Spleen (tissue), 11 donors: ENCODE measurements around the gene STAP2. TPM values are rescaled to one million over a fixed set of nuclear protein-coding genes. Genes with fewer than 3 reads are reported as not detected.
"Not testable (repeated sequence)": the region's sequence is repeated elsewhere in the genome, so short reads cannot be mapped to it uniquely, and the experiment has no call there.

Experiments
- DNase-seq: peaks from one replicate; pipeline ENCODE4 v3.0.0-alpha.2; 2020
- H3K27ac ChIP-seq, 8 donors: fragments of 200-600 bp; sonication (generic) in 7 of 8; 1 replicate in 4 of 8; 2 replicates in 4 of 8; pipeline versions ENCODE4 v1.5.0 to v1.8.0; 2016 to 2021; ENCODE audit warnings: inconsistent platforms in 4 of 8, mild to moderate bottlenecking in 4 of 8, moderate library complexity in 1 of 8
- H3K27me3 ChIP-seq, 7 donors: fragments of 200-600 bp; sonication (generic) in 6 of 7; replicated peaks in 1 of 7; 1 replicate in 4 of 7; 2 replicates in 3 of 7; pipeline versions ENCODE4 v1.5.0 to v1.8.0; 2016 to 2021; ENCODE audit warnings: inconsistent platforms in 3 of 7, mild to moderate bottlenecking in 1 of 7
- H3K36me3 ChIP-seq, 6 donors: fragments of 200-600 bp; sonication (generic) in 5 of 6; 1 replicate in 4 of 6; 2 replicates in 2 of 6; pipeline versions ENCODE4 v1.5.0 to v1.8.0; 2016 to 2021; ENCODE audit warnings: inconsistent platforms in 2 of 6
- H3K4me1 ChIP-seq, 6 donors: fragments of 200-600 bp; sonication (generic) in 5 of 6; 1 replicate in 3 of 6; 2 replicates in 3 of 6; pipeline versions ENCODE4 v1.5.0 to v1.8.0; 2016 to 2021; ENCODE audit warnings: inconsistent platforms in 3 of 6
- H3K4me3 ChIP-seq, 8 donors: fragments of 200-600 bp; sonication (generic) in 7 of 8; 1 replicate in 4 of 8; 2 replicates in 4 of 8; pipeline versions ENCODE4 v1.5.0 to v1.8.0; 2016 to 2021; ENCODE audit warnings: inconsistent platforms in 4 of 8, mild to moderate bottlenecking in 4 of 8, moderate library complexity in 2 of 8
- H3K9me3 ChIP-seq, 8 donors: fragments of 200-600 bp; sonication (generic) in 7 of 8; 1 replicate in 4 of 8; 2 replicates in 4 of 8; pipeline versions ENCODE4 v1.5.0 to v1.8.0; 2016 to 2021; ENCODE audit warnings: inconsistent platforms in 4 of 8
- CTCF ChIP-seq, 11 experiments: fragments of 200-600 bp in 7 of 11; fragments of 450-650 bp in 4 of 11; sonication (generic) in 4 of 11; IDR thresholded peaks in 8 of 11; conservative IDR thresholded peaks in 3 of 11; 1 replicate in 7 of 11; 2 replicates in 4 of 11; pipeline versions ENCODE4 v1.4.0 to v1.8.0; 2016 to 2021; ENCODE audit warnings: antibody characterized with exemption in 11 of 11, inconsistent platforms in 4 of 11, mild to moderate bottlenecking in 1 of 11
- POLR2A ChIP-seq, 3 donors: fragments of 450-650 bp; IDR thresholded peaks; one replicate each; pipeline ENCODE4 v1.5.1; 2017; ENCODE audit warnings: antibody characterized with exemption in 3 of 3, mild to moderate bottlenecking in 1 of 3
- POLR2AphosphoS5 ChIP-seq, 3 donors: sonication (generic); formaldehyde crosslinking; IDR thresholded peaks; one replicate each; pipeline ENCODE4 v1.5.1; 2017; ENCODE audit warnings: antibody characterized with exemption in 3 of 3
- WGBS, 5 donors: extraction: QIAGEN DNeasy Blood & Tissue Kit in 3 of 5; methylation state at CpG; one replicate each; pipeline versions ENCODE4 v1.1.5 to v1.1.7; 2013 to 2018; 5-methylcytosine and 5-hydroxymethylcytosine counted together
- intact Hi-C: fragments of 100-400 bp; cut with DNase I; formaldehyde crosslinking; loops from one replicate; pipeline ENCODE4 v1.15.0; 2023; ENCODE audit warnings: low total_unique reads
- polyA plus RNA-seq, 3 donors: library from polyadenylated mRNA; stranded (reverse); fragments of 200-250 nt; gene quantifications; one replicate each; pipeline ENCODE4 v1.2.1, GENCODE V29; 2013
- total RNA-seq, 7 donors: library from RNA; depleted of rRNA in 3 of 7; stranded (reverse); fragments of >200 nt in 3 of 7; fragmentation: NEBNext Ultra II Directional in 4 of 7; extraction: Animal tissue kit (Norgen Biotek cat#: 25700) in 4 of 7; gene quantifications; one replicate each; pipeline versions ENCODE4 v1.1.0 to v1.2.1, GENCODE V29; 2016 to 2021
- donor health status: healthy with polysubstance abuse.
- donor health status: DM: no; HTN: no; CAD: no; lungs with moderate emphysema.
- donor health status: DM: no; HTN: no; CAD: no.
- donor health status: Bipolar disorder and iron deficiency.
- donor health status: healthy.
- donor health status: DM: no; HTN: no; CAD: no.
- donor health status: DM: yes; HTN: yes; CAD: no.

The STAP2 gene
- total and polyA plus RNA-seq, 10 donors, result 0.79 to 5.1 (median 2.1) TPM; not detected in 1

- H3K27ac ChIP-seq, result no peak overlapping the region
- peaks cover 0 to 2% (median 0%) of the 10 kb centered on the region in 8 donors for H3K9me3 ChIP-seq
- TF ChIP-seq CTCF (IDR thresholded peaks at IDR 0.05 in 8 of 11, conservative IDR thresholded peaks at IDR 0.05 in 3 of 11) (no peak), POLR2AphosphoS5 (IDR thresholded peaks at IDR 0.05) (no peak), POLR2A (IDR thresholded peaks at IDR 0.05) (no peak)
- H3K4me3 ChIP-seq, result no peak overlapping the region
- H3K36me3 ChIP-seq, result peaks cover 0 to 11% (median 3%) of the 10 kb centered on the region in 6 donors
- DNase-seq, result no peak
- WGBS, 5 donors, result 52 to 73% (median 61%) methylated on average over 16 of the region's 16 CpGs
- intact Hi-C loops, result no loop called here
- peaks cover 14 to 54% (median 45%) of the 10 kb centered on the region in 7 donors for H3K27me3 ChIP-seq
- peaks cover 11 to 24% (median 16%) of the 10 kb centered on the region in 6 donors for H3K4me1 ChIP-seq
Observed at GRCh38 chr19:4277191-4277696, 61.4 kb downstream of the STAP2 start.

GRCh38 chr19:4274321-4274686, 64.3 kb downstream of the STAP2 start:
- 64 to 77% (median 73%) methylated on average over 6 of the region's 6 CpGs for WGBS, 5 donors
- H3K27ac ChIP-seq, H3K4me3 ChIP-seq, H3K9me3 ChIP-seq, intact Hi-C loops, DNase-seq: not testable (repeated sequence)
- peaks cover 4 to 24% (median 15%) of the 10 kb centered on the region in 7 donors for H3K27me3 ChIP-seq
- peaks cover 4 to 12% (median 9%) of the 10 kb centered on the region in 6 donors for H3K4me1 ChIP-seq
- H3K36me3 ChIP-seq, result peaks cover 0 to 40% (median 23%) of the 10 kb centered on the region in 6 donors

Other genes with a start within 250 kb of the STAP2 start
- 100 to 1,000 TPM in 5 of 7 donors, 10 to 100 TPM in 2; 95.3 to 131 (median 101) TPM for gene MAP2K2, start 214.7 kb downstream of the STAP2 start, total RNA-seq
- 100 to 1,000 TPM; 117 to 165 (median 160) TPM for gene MAP2K2, start 214.7 kb downstream of the STAP2 start, polyA plus RNA-seq
- 1 to 10 TPM in 1 of 7 donors, under 1 TPM in 2, not detected in 4; 0.19 to 1.1 (median 0.37) TPM for gene CREB3L3, start 185.2 kb downstream of the STAP2 start, total RNA-seq
- gene CREB3L3, start 185.2 kb downstream of the STAP2 start, polyA plus RNA-seq, result under 1 TPM in 1 of 3 donors, not detected in 2; 0.07 TPM
- gene SIRT6, start 156.3 kb downstream of the STAP2 start, total RNA-seq, result 10 to 100 TPM; 15.9 to 39.8 (median 27.7) TPM
- gene SIRT6, start 156.3 kb downstream of the STAP2 start, polyA plus RNA-seq, result 10 to 100 TPM; 23.1 to 37.5 (median 35.6) TPM
- 1 to 10 TPM in 3 of 7 donors, under 1 TPM in 4; 0.67 to 2.2 (median 0.97) TPM for gene ANKRD24, start 156.1 kb downstream of the STAP2 start, total RNA-seq
- gene ANKRD24, start 156.1 kb downstream of the STAP2 start, polyA plus RNA-seq, result 1 to 10 TPM in 1 of 3 donors, under 1 TPM in 2; 0.70 to 1.4 (median 0.80) TPM
- gene EBI3, start 109.3 kb downstream of the STAP2 start, total RNA-seq, result 10 to 100 TPM; 16.2 to 60.6 (median 38.1) TPM
- gene EBI3, start 109.3 kb downstream of the STAP2 start, polyA plus RNA-seq, result 10 to 100 TPM; 15.0 to 32.9 (median 27.5) TPM
- gene YJU2, start 91.7 kb downstream of the STAP2 start, total RNA-seq, result 10 to 100 TPM; 17.4 to 23.3 (median 21.2) TPM
- gene YJU2, start 91.7 kb downstream of the STAP2 start, polyA plus RNA-seq, result 10 to 100 TPM; 27.0 to 34.0 (median 27.5) TPM
- gene SHD, start 59.6 kb downstream of the STAP2 start, total RNA-seq, result 1 to 10 TPM in 2 of 7 donors, not detected in 5; 1.2 to 3.9 TPM
- under 1 TPM in 2 of 3 donors, not detected in 1; 0.05 to 0.41 TPM for gene SHD, start 59.6 kb downstream of the STAP2 start, polyA plus RNA-seq
- 1 to 10 TPM; 1.6 to 5.0 (median 3.8) TPM for gene TMIGD2, start 36.4 kb downstream of the STAP2 start, total RNA-seq
- 1 to 10 TPM; 3.1 to 6.1 (median 4.5) TPM for gene TMIGD2, start 36.4 kb downstream of the STAP2 start, polyA plus RNA-seq
- 1 to 10 TPM in 6 of 7 donors, under 1 TPM in 1; 0.80 to 6.6 (median 2.0) TPM for gene FSD1, start 34.2 kb downstream of the STAP2 start, total RNA-seq
- gene FSD1, start 34.2 kb downstream of the STAP2 start, polyA plus RNA-seq, result 1 to 10 TPM; 2.3 to 3.0 (median 2.5) TPM
- 10 to 100 TPM in 4 of 7 donors, 1 to 10 TPM in 3; 6.4 to 24.2 (median 13.8) TPM for gene MPND, start 4.7 kb upstream of the STAP2 start, total RNA-seq
- gene MPND, start 4.7 kb upstream of the STAP2 start, polyA plus RNA-seq, result 10 to 100 TPM; 17.1 to 24.0 (median 17.9) TPM
- gene SH3GL1, start 61.7 kb upstream of the STAP2 start, total RNA-seq, result 10 to 100 TPM; 37.2 to 77.4 (median 66.2) TPM
- 10 to 100 TPM; 26.1 to 44.0 (median 31.3) TPM for gene SH3GL1, start 61.7 kb upstream of the STAP2 start, polyA plus RNA-seq
- 10 to 100 TPM in 5 of 7 donors, 1 to 10 TPM in 2; 9.4 to 17.9 (median 10.6) TPM for gene CHAF1A, start 63.8 kb upstream of the STAP2 start, total RNA-seq
- gene CHAF1A, start 63.8 kb upstream of the STAP2 start, polyA plus RNA-seq, result 1 to 10 TPM; 3.8 to 7.4 (median 5.7) TPM
- gene UBXN6, start 119.0 kb upstream of the STAP2 start, total RNA-seq, result 100 to 1,000 TPM in 2 of 7 donors, 10 to 100 TPM in 5; 72.3 to 132 (median 89.8) TPM
- gene UBXN6, start 119.0 kb upstream of the STAP2 start, polyA plus RNA-seq, result 100 to 1,000 TPM in 2 of 3 donors, 10 to 100 TPM in 1; 76.4 to 146 (median 123) TPM
- 10 to 100 TPM; 23.2 to 39.7 (median 29.4) TPM for gene HDGFL2, start 133.5 kb upstream of the STAP2 start, total RNA-seq
- gene HDGFL2, start 133.5 kb upstream of the STAP2 start, polyA plus RNA-seq, result 100 to 1,000 TPM in 1 of 3 donors, 10 to 100 TPM in 2; 25.3 to 136 (median 26.0) TPM
- 10 to 100 TPM in 1 of 7 donors, 1 to 10 TPM in 5, under 1 TPM in 1; 0.85 to 10.2 (median 4.5) TPM for gene PLIN4, start 179.7 kb upstream of the STAP2 start, total RNA-seq
- 1 to 10 TPM in 1 of 3 donors, under 1 TPM in 2; 0.27 to 1.2 (median 0.52) TPM for gene PLIN4, start 179.7 kb upstream of the STAP2 start, polyA plus RNA-seq
- gene PLIN5, start 196.4 kb upstream of the STAP2 start, total RNA-seq, result 10 to 100 TPM in 4 of 7 donors, 1 to 10 TPM in 3; 2.4 to 18.4 (median 15.1) TPM
- 1 to 10 TPM in 2 of 3 donors, under 1 TPM in 1; 0.82 to 2.2 (median 2.1) TPM for gene PLIN5, start 196.4 kb upstream of the STAP2 start, polyA plus RNA-seq
- 10 to 100 TPM in 6 of 7 donors, 1 to 10 TPM in 1; 9.6 to 54.0 (median 15.8) TPM for gene LRG1, start 201.2 kb upstream of the STAP2 start, total RNA-seq
- gene LRG1, start 201.2 kb upstream of the STAP2 start, polyA plus RNA-seq, result 1 to 10 TPM; 1.7 to 5.6 (median 2.3) TPM
- gene SEMA6B, start 220.9 kb upstream of the STAP2 start, total RNA-seq, result 10 to 100 TPM; 20.7 to 85.0 (median 55.6) TPM
- gene SEMA6B, start 220.9 kb upstream of the STAP2 start, polyA plus RNA-seq, result 10 to 100 TPM in 2 of 3 donors, 1 to 10 TPM in 1; 5.5 to 24.6 (median 11.2) TPM